Fibroblast of mammary gland (primary cell): ENCODE data around the gene SERPINF2.

Experiments used
- DNase-seq: peaks from one replicate; pipeline ENCODE4 v3.0.0-alpha.2; 2010; ENCODE audit warnings: low read depth
- H3K4me3 ChIP-seq: 2 replicates; pipeline ENCODE4 v1.5.1; 2011; ENCODE audit warnings: low read depth, mild to moderate bottlenecking, low read length, moderate library complexity; ENCODE audit not compliant: control insufficient read depth
- CTCF ChIP-seq: conservative IDR thresholded peaks from 2 replicates; pipeline ENCODE4 v1.5.1; 2011; ENCODE audit warnings: low read depth, low read length, inconsistent platforms; ENCODE audit not compliant: control insufficient read depth, insufficient read depth

The SERPINF2 gene

GRCh38 chr17:1745513-1746020 is 2.9 kb downstream of the SERPINF2 start:
- H3K4me3 ChIP-seq: no peak overlapping the region
- DNase-seq: no peak
- no peak for TF ChIP-seq CTCF

- DNase-seq: peak; percentile 56
- H3K4me3 ChIP-seq: no peak overlapping the region
- TF ChIP-seq CTCF: no peak
These were observed 4.4 kb downstream of the SERPINF2 start for GRCh38 chr17:1746975-1747543.

- DNase-seq: no peak
- H3K4me3 ChIP-seq: no peak overlapping the region
- no peak for TF ChIP-seq CTCF
These were observed 8.0 kb downstream of the SERPINF2 start for GRCh38 chr17:1750628-1751027.

GRCh38 chr17:1752425-1753262 is 10.0 kb downstream of the SERPINF2 start:
- no peak overlapping the region for H3K4me3 ChIP-seq
- DNase-seq: no peak
- no peak for TF ChIP-seq CTCF

GRCh38 chr17:1753767-1754429 is 11.2 kb downstream of the SERPINF2 start:
- DNase-seq: no peak
- H3K4me3 ChIP-seq: no peak overlapping the region
- no peak for TF ChIP-seq CTCF

- H3K4me3 ChIP-seq: no peak overlapping the region
- DNase-seq: no peak
- no peak for TF ChIP-seq CTCF
These were observed 11.9 kb downstream of the SERPINF2 start for GRCh38 chr17:1754430-1755112.
